H1 (cell line): ENCODE data around the gene NUP133. TPM values are rescaled to one million over a fixed set of nuclear protein-coding genes. Genes with fewer than 3 reads are reported as not detected.
A peak's percentile ranks its signal among the peaks of the same experiment; 100 is the strongest.

Source experiments
- ASH2L ChIP-seq: fragments of 200-600, 300-600 bp; sonication (generic); IDR thresholded peaks from one replicate; pipeline ENCODE4 v1.7.1; 2017; ENCODE audit warnings: low read length
- ATF3 ChIP-seq: IDR thresholded peaks from 2 replicates; pipeline ENCODE4 v1.6.1; 2011; ENCODE audit warnings: low read depth, mild to moderate bottlenecking, low read length; ENCODE audit not compliant: insufficient read depth
- BACH1 ChIP-seq: IDR thresholded peaks from 2 replicates; pipeline ENCODE4 v1.6.1; 2012; ENCODE audit warnings: low read length, improper control_type of control experiment
- BRCA1 ChIP-seq: IDR thresholded peaks from 2 replicates; pipeline ENCODE4 v1.6.1; 2012; ENCODE audit warnings: low read depth, low read length, improper control_type of control experiment
- CEBPB ChIP-seq: IDR thresholded peaks from 2 replicates; pipeline ENCODE4 v1.6.1; 2012; ENCODE audit warnings: low read depth, low read length
- CHD2 ChIP-seq: IDR thresholded peaks from 2 replicates; pipeline ENCODE4 v1.6.1; 2012; ENCODE audit warnings: low read length, improper control_type of control experiment
- CREB1 ChIP-seq: IDR thresholded peaks from 2 replicates; pipeline ENCODE4 v1.6.1; 2012; ENCODE audit warnings: inconsistent platforms
- CTBP2 ChIP-seq: IDR thresholded peaks from 2 replicates; pipeline ENCODE4 v1.7.0; 2011; ENCODE audit warnings: borderline replicate concordance, mild to moderate bottlenecking, moderate library complexity, mixed read lengths, low read length; ENCODE audit not compliant: insufficient read depth, insufficient read length
- EP300 ChIP-seq, 2 experiments: IDR thresholded peaks; 1 replicate in 1 of 2; 2 replicates in 1 of 2; pipeline ENCODE4 v1.6.1; 2011 to 2012; ENCODE audit warnings: low read depth in 2 of 2, low read length in 2 of 2, mild to moderate bottlenecking in 2 of 2, borderline replicate concordance in 1 of 2, inconsistent platforms in 1 of 2, moderate library complexity in 1 of 2
- GTF2F1 ChIP-seq: IDR thresholded peaks from 2 replicates; pipeline ENCODE4 v1.6.1; 2012; ENCODE audit warnings: low read depth, low read length, improper control_type of control experiment, borderline replicate concordance
- HDAC2 ChIP-seq, 2 experiments: fragments of 300-600 bp in 1 of 2; sonication (generic) in 1 of 2; IDR thresholded peaks; 2 replicates each; pipeline ENCODE4 v1.6.1; 2011 to 2012; ENCODE audit warnings: low read depth in 2 of 2, low read length in 2 of 2, mild to moderate bottlenecking in 2 of 2, moderate library complexity in 2 of 2, borderline replicate concordance in 1 of 2, inconsistent platforms in 1 of 2
- KDM5A ChIP-seq: fragments of 200-600 bp; IDR thresholded peaks from 2 replicates; pipeline ENCODE4 v1.7.1; 2012; ENCODE audit warnings: mild to moderate bottlenecking, low read length, inconsistent platforms, mixed read lengths
- MAX ChIP-seq: IDR thresholded peaks from 2 replicates; pipeline ENCODE4 v1.6.1; 2012; ENCODE audit warnings: inconsistent platforms
- POLR2A ChIP-seq, 2 experiments: IDR thresholded peaks; 1 replicate in 1 of 2; 2 replicates in 1 of 2; pipeline ENCODE4 v1.6.1; 2011; ENCODE audit warnings: low read depth in 2 of 2, low read length in 2 of 2, mild to moderate bottlenecking in 2 of 2; ENCODE audit errors: control extremely low read depth in 1 of 2
- POLR2AphosphoS5 ChIP-seq: IDR thresholded peaks from 2 replicates; pipeline ENCODE4 v1.6.1; 2011; ENCODE audit warnings: low read depth, low read length
- SIN3A ChIP-seq, 2 experiments: IDR thresholded peaks in 1 of 2; conservative IDR thresholded peaks in 1 of 2; 2 replicates each; pipeline ENCODE4 v1.6.1; 2011 to 2012; ENCODE audit warnings: low read length in 2 of 2, improper control_type of control experiment in 1 of 2, low read depth in 1 of 2, mild to moderate bottlenecking in 1 of 2
- SP2 ChIP-seq: IDR thresholded peaks from 2 replicates; pipeline ENCODE4 v1.6.1; 2012; ENCODE audit warnings: mild to moderate bottlenecking, low read length, inconsistent platforms
- SP4 ChIP-seq: IDR thresholded peaks from 2 replicates; pipeline ENCODE4 v1.6.1; 2012; ENCODE audit warnings: low read length, inconsistent platforms
- TAF1 ChIP-seq: IDR thresholded peaks from 2 replicates; pipeline ENCODE4 v1.6.1; 2011; ENCODE audit warnings: mild to moderate bottlenecking, low read depth, low read length
- TAF7 ChIP-seq: optimal IDR thresholded peaks from 2 replicates; pipeline ENCODE3; 2011; ENCODE audit warnings: low read depth, mild to moderate bottlenecking, inconsistent platforms, low read length, moderate library complexity, borderline replicate concordance
- TBP ChIP-seq: IDR thresholded peaks from 2 replicates; pipeline ENCODE4 v1.6.1; 2011; ENCODE audit warnings: low read depth, low read length, improper control_type of control experiment
- polyA plus RNA-seq, 7 experiments: library from polyadenylated mRNA; depleted of rRNA in 3 of 7; stranded (reverse) in 5 of 7; unstranded in 2 of 7; fragments of >200 nt in 5 of 7; fragments of 200-250 nt in 2 of 7; gene quantifications; 1 replicate in 5 of 7; 2 replicates in 1 of 7; 4 replicates in 1 of 7; pipeline versions ENCODE4 v1.2.1 to v1.2.3, GENCODE V29; 2011 to 2013; ENCODE audit warnings: missing spikeins in 2 of 7, mixed read lengths in 2 of 7
- total RNA-seq: library from RNA; stranded (reverse); fragmentation: NEBNext Ultra II Directional; extraction: Animal tissue kit (Norgen Biotek cat#: 25700); gene quantifications from 2 replicates; pipeline ENCODE4 v1.2.1, GENCODE V29; 2021
- TF ChIP-seq, protein P1 (sequence below): IDR thresholded peaks from 2 replicates; pipeline ENCODE4 v1.6.1; 2012; ENCODE audit warnings: low read length, inconsistent platforms

The NUP133 gene
- total and polyA plus RNA-seq, 2 of the 8 experiments (the other 6 are each of a cell fraction or from before 2014, with no cell fraction given): 20.6 to 72.1 TPM

DNA sequence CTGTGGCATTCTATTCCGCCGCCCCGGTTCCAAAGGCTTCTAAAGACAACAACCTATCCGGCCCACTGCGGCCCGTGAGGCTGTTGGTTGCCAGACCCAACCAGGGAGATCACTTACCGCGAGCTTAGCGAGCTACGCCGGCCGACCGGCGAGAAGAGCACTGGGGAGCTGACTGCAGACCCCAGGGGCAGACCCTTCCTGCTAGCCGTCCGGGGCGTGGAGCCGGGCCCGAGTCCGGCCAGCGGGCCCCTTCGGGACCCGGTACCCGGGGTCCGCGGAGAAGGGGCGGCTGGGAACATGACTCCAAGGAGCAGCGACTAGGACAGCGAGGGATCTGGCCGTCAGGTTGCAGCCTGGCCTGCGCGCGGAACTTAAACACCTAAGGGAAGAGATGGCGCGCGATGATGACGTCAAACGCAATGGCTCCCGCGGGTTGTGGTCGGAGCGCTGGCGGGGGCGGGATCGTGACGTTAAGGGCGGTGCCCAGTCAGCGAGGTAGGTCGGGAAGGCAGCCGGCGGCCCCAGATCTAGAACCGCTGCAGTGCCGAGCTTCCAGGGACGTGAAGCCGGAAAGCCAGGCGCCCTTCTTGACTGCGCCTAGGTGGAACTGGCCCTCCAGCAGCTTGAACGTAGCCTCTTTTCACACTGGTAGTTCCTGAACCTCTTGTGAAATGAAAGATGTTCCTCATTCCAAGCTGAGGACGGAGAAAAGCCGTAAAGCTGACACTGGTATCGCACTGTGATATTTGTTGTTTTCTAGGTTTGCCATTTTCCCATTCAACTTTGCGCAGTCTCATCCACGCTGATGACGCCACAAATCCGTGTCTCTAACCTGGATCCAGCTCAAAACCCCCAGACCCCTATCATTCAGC is at the start of gene NUP133 (continued):
- peak; percentile 90 for TF ChIP-seq TBP
- TF ChIP-seq GTF2F1: peak; percentile 56; the same call in 1 of the 2 replicates
- TF ChIP-seq ATF3: peak; percentile 30; the same call in 1 of the 2 replicates
- no peak for TF ChIP-seq SP2
- TF ChIP-seq CREB1: peak; percentile 98
- TF ChIP-seq TAF1: peak; percentile 91
- no peak; the same call in none of the 2 replicates for TF ChIP-seq KDM5A
- peak; percentile 66 for TF ChIP-seq MAX
- TF ChIP-seq SIN3A (conservative IDR thresholded peaks at IDR 0.05 in 1 of 2, IDR thresholded peaks at IDR 0.05 in 1 of 2; ENCODE audit: low read depth in 1 of 2, low read length in 2 of 2): peak in 1 of 2 experiments; percentile 90; a peak in 2 of 4 replicates
- TF ChIP-seq, protein P1, sequence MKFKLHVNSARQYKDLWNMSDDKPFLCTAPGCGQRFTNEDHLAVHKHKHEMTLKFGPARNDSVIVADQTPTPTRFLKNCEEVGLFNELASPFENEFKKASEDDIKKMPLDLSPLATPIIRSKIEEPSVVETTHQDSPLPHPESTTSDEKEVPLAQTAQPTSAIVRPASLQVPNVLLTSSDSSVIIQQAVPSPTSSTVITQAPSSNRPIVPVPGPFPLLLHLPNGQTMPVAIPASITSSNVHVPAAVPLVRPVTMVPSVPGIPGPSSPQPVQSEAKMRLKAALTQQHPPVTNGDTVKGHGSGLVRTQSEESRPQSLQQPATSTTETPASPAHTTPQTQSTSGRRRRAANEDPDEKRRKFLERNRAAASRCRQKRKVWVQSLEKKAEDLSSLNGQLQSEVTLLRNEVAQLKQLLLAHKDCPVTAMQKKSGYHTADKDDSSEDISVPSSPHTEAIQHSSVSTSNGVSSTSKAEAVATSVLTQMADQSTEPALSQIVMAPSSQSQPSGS: peak; percentile 34; the same call in 1 of the 2 replicates
- peak; percentile 92 for TF ChIP-seq CHD2
- no peak for TF ChIP-seq BACH1
- TF ChIP-seq SP4: no peak
- TF ChIP-seq POLR2A (IDR thresholded peaks at IDR 0.05; ENCODE audit: control extremely low read depth in 1 of 2, low read depth in 2 of 2, low read length in 2 of 2): peak; percentile 95 to 99
- TF ChIP-seq EP300 (IDR thresholded peaks at IDR 0.05; ENCODE audit: borderline replicate concordance in 1 of 2, low read depth in 2 of 2, low read length in 2 of 2): no peak
- TF ChIP-seq CTBP2: no peak
- 0 out of 4 replicates have a peak, but pooled peaks of 1 of the 2 experiments have one; percentile 64 for TF ChIP-seq HDAC2 (IDR thresholded peaks at IDR 0.05; ENCODE audit: borderline replicate concordance in 1 of 2, low read depth in 2 of 2, low read length in 2 of 2)
- peak; percentile 81 for TF ChIP-seq BRCA1
- TF ChIP-seq TAF7: peak; percentile 68
- TF ChIP-seq ASH2L: peak; percentile 97
- no peak for TF ChIP-seq CEBPB
- TF ChIP-seq POLR2AphosphoS5: peak; percentile 96
